ENCODE data around the gene FRMD3.

FRMD3 gene

GRCh38 chr9:83471241-83471640 lies 67.0 kb downstream of the FRMD3 start:
- no peak for TF ChIP-seq USF1 (IDR thresholded peaks at IDR 0.05)
- no peak for TF ChIP-seq CEBPB (IDR thresholded peaks at IDR 0.05)
- TF ChIP-seq YY1 (IDR thresholded peaks at IDR 0.05; ENCODE audit: low read depth): no peak
- TF ChIP-seq TCF12 (IDR thresholded peaks at IDR 0.05; ENCODE audit: low read depth): no peak
- no peak for TF ChIP-seq NFIC (IDR thresholded peaks at IDR 0.05)
- TF ChIP-seq, protein P1, sequence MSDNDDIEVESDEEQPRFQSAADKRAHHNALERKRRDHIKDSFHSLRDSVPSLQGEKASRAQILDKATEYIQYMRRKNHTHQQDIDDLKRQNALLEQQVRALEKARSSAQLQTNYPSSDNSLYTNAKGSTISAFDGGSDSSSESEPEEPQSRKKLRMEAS (IDR thresholded peaks at IDR 0.05): no peak

DNA sequence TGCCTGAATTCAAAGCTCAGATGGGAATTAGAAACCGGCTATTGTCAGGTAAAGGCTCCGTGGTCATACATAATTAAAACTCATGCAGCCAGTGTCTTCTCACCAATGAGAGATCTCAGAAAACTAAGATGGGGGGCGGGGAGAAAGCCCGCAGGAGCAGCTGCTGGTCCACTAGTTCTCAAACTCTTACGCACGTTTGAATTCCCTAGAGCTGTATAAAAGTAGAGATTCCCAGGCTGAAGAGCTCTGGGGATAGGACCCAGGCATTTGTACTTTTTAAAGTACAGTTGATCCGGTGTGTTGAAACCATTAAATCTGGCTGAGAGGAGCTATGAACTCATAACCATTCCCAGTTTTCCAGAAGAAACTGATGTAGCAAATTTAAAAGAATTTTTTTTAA lies 68.5 kb downstream of the FRMD3 start:
- TF ChIP-seq USF1 (IDR thresholded peaks at IDR 0.05) (no peak), EP300 (IDR thresholded peaks at IDR 0.05; ENCODE audit: borderline replicate concordance) (no peak), TAF1 (IDR thresholded peaks at IDR 0.05; ENCODE audit: low read depth) (no peak), RAD21 (IDR thresholded peaks at IDR 0.05; ENCODE audit: low read depth) (no peak), TCF12 (IDR thresholded peaks at IDR 0.05; ENCODE audit: low read depth) (no peak), CEBPB (IDR thresholded peaks at IDR 0.05) (no peak), NFIC (IDR thresholded peaks at IDR 0.05) (no peak), TEAD4 (IDR thresholded peaks at IDR 0.05) (no peak), CREB1 (IDR thresholded peaks at IDR 0.05; ENCODE audit: low read depth) (no peak), FOXM1 (IDR thresholded peaks at IDR 0.05; ENCODE audit: borderline replicate concordance, low read depth) (no peak), YY1 (IDR thresholded peaks at IDR 0.05; ENCODE audit: low read depth) (no peak), ZBTB7A (IDR thresholded peaks at IDR 0.05; ENCODE audit: low read depth) (no peak), EGR1 (IDR thresholded peaks at IDR 0.05) (no peak)
- TF ChIP-seq, protein P2, sequence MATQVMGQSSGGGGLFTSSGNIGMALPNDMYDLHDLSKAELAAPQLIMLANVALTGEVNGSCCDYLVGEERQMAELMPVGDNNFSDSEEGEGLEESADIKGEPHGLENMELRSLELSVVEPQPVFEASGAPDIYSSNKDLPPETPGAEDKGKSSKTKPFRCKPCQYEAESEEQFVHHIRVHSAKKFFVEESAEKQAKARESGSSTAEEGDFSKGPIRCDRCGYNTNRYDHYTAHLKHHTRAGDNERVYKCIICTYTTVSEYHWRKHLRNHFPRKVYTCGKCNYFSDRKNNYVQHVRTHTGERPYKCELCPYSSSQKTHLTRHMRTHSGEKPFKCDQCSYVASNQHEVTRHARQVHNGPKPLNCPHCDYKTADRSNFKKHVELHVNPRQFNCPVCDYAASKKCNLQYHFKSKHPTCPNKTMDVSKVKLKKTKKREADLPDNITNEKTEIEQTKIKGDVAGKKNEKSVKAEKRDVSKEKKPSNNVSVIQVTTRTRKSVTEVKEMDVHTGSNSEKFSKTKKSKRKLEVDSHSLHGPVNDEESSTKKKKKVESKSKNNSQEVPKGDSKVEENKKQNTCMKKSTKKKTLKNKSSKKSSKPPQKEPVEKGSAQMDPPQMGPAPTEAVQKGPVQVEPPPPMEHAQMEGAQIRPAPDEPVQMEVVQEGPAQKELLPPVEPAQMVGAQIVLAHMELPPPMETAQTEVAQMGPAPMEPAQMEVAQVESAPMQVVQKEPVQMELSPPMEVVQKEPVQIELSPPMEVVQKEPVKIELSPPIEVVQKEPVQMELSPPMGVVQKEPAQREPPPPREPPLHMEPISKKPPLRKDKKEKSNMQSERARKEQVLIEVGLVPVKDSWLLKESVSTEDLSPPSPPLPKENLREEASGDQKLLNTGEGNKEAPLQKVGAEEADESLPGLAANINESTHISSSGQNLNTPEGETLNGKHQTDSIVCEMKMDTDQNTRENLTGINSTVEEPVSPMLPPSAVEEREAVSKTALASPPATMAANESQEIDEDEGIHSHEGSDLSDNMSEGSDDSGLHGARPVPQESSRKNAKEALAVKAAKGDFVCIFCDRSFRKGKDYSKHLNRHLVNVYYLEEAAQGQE (IDR thresholded peaks at IDR 0.05; ENCODE audit: low read depth): no peak
- TF ChIP-seq, protein P1 (IDR thresholded peaks at IDR 0.05): no peak

GRCh38 chr9:83468821-83469220 lies 69.4 kb downstream of the FRMD3 start:
- TF ChIP-seq ZBTB7A (IDR thresholded peaks at IDR 0.05; ENCODE audit: low read depth): no peak
- TF ChIP-seq TEAD4 (IDR thresholded peaks at IDR 0.05): no peak
- TF ChIP-seq, protein P1 (IDR thresholded peaks at IDR 0.05): no peak

GRCh38 chr9:83466877-83467276 lies 71.3 kb downstream of the FRMD3 start:
- TF ChIP-seq YY1 (IDR thresholded peaks at IDR 0.05; ENCODE audit: low read depth) (no peak), FOXM1 (IDR thresholded peaks at IDR 0.05; ENCODE audit: borderline replicate concordance, low read depth) (no peak), ZBTB7A (IDR thresholded peaks at IDR 0.05; ENCODE audit: low read depth) (no peak), TEAD4 (IDR thresholded peaks at IDR 0.05) (no peak), TAF1 (IDR thresholded peaks at IDR 0.05; ENCODE audit: low read depth) (no peak), USF1 (IDR thresholded peaks at IDR 0.05) (no peak), EP300 (IDR thresholded peaks at IDR 0.05; ENCODE audit: borderline replicate concordance) (no peak), NFIC (IDR thresholded peaks at IDR 0.05) (no peak)
- TF ChIP-seq, protein P2 (IDR thresholded peaks at IDR 0.05; ENCODE audit: low read depth): no peak
- TF ChIP-seq, protein P1 (IDR thresholded peaks at IDR 0.05): no peak

- TF ChIP-seq, protein P2 (IDR thresholded peaks at IDR 0.05; ENCODE audit: low read depth): no peak
- TF ChIP-seq YY1 (IDR thresholded peaks at IDR 0.05; ENCODE audit: low read depth): no peak
- TF ChIP-seq CEBPB (IDR thresholded peaks at IDR 0.05): no peak
- TF ChIP-seq TAF1 (IDR thresholded peaks at IDR 0.05; ENCODE audit: low read depth): no peak
- no peak for TF ChIP-seq RAD21 (IDR thresholded peaks at IDR 0.05; ENCODE audit: low read depth)
- no peak for TF ChIP-seq TEAD4 (IDR thresholded peaks at IDR 0.05)
- TF ChIP-seq EGR1 (IDR thresholded peaks at IDR 0.05): no peak
- TF ChIP-seq EP300 (IDR thresholded peaks at IDR 0.05; ENCODE audit: borderline replicate concordance): no peak
- TF ChIP-seq USF1 (IDR thresholded peaks at IDR 0.05): no peak
Observed at GRCh38 chr9:83466351-83466750, 71.8 kb downstream of the FRMD3 start.
